ENCODE measurements around the gene CYTH2.

Gene CYTH2, protein sequence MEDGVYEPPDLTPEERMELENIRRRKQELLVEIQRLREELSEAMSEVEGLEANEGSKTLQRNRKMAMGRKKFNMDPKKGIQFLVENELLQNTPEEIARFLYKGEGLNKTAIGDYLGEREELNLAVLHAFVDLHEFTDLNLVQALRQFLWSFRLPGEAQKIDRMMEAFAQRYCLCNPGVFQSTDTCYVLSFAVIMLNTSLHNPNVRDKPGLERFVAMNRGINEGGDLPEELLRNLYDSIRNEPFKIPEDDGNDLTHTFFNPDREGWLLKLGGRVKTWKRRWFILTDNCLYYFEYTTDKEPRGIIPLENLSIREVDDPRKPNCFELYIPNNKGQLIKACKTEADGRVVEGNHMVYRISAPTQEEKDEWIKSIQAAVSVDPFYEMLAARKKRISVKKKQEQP

DNA sequence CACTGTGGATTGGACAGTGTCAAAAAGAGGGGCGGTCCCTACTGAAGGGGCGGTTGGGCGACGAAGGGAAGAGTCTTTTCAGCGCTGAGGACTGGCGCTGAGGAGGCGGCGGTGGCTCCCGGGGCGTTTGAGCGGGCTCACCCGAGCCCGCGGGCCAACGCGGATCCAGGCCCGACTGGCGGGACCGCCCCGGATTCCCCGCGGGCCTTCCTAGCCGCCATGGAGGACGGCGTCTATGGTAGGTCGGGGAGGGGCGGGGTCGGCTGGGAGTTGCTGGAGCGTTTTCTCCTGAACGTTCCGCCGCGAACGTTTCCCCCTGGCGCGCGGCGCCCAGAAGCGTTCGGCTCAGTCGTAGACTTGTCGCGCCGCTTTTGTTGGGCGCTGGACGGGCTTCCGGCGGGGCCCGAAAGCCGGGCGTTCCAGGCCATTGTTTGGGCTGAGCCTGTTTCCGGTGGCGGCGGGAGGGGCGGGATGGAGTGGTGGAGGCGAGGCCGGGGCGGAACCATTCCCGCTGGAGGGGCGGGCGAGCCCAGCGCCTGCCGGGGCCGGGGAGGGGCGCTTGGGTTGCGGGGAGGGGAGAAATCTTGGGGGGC, at the start of gene CYTH2:
TSS of gene CYTH2 (plus strand) at position 81 of the 593 bp plus-strand sequence. CDS start at position 220, 139 bp downstream.
- DNase-seq: peak; percentile 65

DNA sequence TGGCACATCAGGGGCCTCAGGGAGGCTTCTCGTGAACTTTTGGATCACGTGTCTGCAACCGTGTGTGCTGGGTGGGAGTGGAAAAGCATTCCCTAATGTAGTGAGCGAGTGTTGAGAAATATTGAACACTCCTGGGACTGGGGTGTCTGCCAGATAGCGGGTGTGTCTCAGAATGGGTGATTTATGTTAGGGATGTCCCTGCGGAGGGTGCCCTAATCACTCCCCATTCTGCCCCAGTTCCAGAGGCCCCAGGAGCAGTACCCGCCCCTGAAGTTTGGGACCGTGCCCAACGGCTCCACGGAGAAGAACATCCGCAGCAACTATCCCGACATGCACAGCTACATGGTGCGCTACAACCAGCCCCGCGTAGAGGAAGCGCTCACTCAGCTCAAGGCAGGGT, 47.6 kb upstream of the CYTH2 start:
- no peak for DNase-seq

- no peak for DNase-seq
Observed at GRCh38 chr19:48424694-48425219, 44.4 kb upstream of the CYTH2 start.

- DNase-seq: no peak
Observed at GRCh38 chr19:48428670-48429069, 40.5 kb upstream of the CYTH2 start.

GRCh38 chr19:48433337-48433736, 35.8 kb upstream of the CYTH2 start:
- no peak for DNase-seq

DNA sequence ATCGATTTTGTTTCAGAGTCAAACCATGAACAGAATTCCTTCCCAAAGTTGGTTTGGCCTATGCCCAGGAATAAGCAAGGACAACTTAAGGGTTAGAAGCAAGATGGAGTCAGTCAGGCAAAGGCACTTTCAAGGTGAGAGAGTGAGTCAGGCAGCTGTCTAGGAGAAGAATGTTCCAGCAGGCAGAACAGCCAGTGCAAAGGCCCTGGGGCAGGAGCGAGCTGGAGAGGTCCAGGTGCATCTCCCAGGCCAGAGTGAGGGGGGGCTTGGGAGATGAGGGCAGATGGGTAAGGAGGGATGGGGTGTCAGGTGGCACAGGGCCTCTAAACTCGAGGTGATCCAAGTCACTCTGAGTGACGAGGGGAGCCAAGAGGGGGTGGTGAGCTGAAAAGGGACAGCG, 32.6 kb upstream of the CYTH2 start:
- no peak for DNase-seq

- DNase-seq: no peak
Observed at GRCh38 chr19:48441360-48442050, 27.7 kb upstream of the CYTH2 start.

DNA sequence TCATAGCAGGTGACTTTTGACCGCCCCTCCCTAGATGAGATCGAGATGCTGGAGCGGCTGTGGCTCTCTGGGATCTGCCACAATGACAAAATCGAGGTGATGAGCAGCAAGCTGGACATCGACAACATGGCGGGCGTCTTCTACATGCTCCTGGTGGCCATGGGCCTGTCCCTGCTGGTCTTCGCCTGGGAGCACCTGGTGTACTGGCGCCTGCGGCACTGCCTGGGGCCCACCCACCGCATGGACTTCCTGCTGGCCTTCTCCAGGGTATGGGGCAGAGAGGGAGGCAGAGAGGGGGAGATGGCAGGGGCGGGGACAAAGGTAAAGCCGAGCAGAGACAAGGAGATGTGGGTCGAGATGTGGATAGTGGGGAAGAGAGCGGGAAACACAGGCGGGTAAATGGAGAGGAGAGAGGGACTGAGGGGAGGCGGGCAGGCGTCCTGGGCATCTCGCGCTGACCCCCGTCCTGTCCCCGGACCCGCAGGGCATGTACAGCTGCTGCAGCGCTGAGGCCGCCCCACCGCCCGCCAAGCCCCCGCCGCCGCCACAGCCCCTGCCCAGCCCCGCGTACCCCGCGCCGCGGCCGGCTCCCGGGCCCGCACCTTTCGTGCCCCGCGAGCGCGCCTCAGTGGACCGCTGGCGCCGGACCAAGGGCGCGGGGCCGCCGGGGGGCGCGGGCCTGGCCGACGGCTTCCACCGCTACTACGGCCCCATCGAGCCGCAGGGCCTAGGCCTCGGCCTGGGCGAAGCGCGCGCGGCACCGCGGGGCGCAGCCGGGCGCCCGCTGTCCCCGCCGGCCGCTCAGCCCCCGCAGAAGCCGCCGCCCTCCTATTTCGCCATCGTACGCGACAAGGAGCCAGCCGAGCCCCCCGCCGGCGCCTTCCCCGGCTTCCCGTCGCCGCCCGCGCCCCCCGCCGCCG, 26.8 kb upstream of the CYTH2 start:
- no peak for DNase-seq

- DNase-seq: no peak
Observed at GRCh38 chr19:48443256-48443655, 25.9 kb upstream of the CYTH2 start.

DNA sequence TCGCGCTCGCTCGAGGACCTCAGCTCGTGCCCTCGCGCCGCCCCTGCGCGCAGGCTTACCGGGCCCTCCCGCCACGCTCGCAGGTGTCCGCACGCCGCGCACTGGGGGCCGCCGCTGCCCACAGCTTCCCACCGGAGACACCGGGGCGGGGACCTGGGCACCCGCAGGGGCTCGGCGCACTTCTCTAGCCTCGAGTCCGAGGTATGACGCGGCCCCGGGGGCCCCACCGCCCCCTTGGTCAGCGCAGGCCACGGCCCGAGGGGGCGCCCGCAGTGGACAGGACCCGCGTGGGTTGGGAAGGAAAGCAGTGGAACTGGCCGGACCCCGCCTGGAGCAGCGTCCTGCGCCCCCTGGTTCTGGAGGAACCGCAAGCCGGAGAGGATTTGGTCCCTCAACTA, 25.4 kb upstream of the CYTH2 start:
- no peak for DNase-seq

GRCh38 chr19:48444129-48444935, 24.8 kb upstream of the CYTH2 start:
- DNase-seq: no peak

DNA sequence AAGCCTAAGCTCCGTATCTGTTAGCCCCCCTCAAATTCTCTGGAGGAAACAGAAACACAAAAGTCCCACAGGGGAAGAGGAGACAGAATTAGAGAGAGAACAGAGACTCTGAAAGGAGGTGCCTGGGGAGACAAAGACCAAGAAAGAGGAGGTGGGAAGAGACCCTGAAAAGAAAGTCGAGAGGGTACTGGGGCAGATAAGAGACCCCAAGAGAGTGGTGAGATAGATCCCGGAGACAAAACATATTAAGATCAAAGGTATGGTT, 24.3 kb upstream of the CYTH2 start:
- no peak for DNase-seq

DNA sequence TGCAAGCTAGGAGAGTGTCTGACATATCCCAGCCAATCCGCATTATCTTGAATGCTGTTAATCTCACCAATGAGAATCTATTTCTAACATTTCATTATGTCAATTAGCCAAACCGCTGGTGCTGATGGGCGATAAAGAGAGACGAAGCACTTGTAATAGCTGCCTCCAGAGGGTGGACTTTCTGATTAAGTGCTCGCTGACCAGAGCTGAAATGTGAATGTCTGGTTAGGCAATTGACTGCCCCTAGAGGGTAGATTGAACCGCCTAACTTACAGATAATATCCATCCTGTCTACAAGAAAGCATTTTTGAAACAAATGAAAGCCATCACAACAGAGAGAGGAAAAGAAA, 23.9 kb upstream of the CYTH2 start:
- no peak for DNase-seq

DNA sequence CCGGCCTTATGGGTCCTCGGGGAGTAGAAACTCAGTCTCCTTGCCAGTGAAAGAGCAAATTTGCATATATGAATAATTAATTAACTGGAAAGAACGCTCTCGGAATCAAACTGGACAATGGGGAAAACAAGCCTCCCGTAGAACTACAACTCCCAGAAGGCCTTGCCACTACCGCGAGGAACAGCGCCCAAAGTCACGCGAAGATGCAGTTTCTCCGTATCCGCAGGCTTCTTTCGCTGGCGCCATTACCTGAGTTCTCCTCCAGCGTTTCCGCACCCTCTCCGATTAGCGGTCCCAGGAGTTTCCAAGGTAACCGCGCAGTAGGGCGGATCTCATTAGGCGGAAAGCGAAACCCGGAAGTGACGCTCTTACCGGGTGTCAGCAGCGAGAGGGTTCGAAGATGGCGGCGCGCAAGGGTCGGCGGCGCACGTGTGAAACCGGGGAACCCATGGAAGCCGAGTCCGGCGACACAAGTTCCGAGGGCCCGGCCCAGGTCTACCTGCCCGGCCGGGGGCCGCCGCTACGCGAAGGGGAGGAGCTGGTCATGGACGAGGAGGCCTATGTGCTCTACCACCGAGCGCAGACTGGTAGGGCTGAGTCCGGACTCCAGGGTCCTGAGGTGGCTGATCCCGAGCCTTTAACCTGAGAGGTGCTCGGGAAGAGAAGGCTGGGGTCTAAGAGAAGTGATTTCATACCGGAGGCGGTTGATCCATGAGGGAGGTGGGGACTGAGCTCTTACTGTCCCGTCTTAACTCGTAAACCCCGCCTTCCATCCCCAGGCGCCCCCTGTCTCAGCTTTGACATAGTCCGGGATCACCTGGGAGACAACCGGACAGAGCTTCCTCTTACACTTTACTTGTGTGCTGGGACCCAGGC, 23.3 kb upstream of the CYTH2 start, which contains the start of gene GRWD1:
TSS of gene GRWD1 (plus strand) at position 378 of the 876 bp plus-strand sequence. CDS start at position 401, 23 bp downstream.
- DNase-seq: peak; percentile 96

- DNase-seq: no peak
Observed at GRCh38 chr19:48446579-48446978, 22.6 kb upstream of the CYTH2 start.

GRCh38 chr19:48448563-48448962, 20.6 kb upstream of the CYTH2 start:
- DNase-seq: no peak

DNA sequence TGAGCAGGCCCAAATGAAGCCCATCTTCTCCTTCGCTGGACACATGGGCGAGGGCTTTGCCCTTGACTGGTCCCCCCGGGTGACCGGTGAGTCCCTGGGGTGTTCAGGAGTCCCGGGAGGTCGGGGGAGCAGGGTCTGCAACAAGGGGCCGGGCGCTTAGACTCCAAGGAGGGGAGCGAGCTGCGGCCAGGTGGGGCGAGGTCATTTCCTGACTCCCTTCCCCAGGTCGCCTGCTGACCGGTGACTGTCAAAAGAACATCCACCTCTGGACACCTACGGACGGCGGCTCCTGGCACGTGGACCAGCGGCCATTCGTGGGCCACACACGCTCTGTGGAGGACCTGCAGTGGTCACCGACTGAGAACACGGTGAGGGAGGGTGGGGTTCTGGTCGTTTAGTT, 18.7 kb upstream of the CYTH2 start:
- DNase-seq: no peak

DNA sequence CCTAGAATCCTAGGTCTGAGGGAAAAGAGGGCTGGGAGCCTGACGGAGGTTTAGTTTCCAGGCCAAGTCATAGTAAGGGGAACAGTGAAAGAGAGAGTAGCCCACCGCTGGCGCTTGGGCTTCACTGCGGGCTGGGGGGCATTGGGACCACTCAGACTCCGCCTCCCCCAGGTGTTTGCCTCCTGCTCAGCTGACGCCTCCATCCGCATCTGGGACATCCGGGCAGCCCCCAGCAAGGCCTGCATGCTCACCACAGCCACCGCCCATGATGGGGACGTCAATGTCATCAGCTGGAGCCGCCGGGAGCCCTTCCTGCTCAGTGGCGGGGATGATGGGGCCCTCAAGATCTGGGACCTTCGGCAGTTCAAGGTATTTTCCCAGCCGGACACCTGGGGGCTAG, 18.3 kb upstream of the CYTH2 start:
- no peak for DNase-seq

DNA sequence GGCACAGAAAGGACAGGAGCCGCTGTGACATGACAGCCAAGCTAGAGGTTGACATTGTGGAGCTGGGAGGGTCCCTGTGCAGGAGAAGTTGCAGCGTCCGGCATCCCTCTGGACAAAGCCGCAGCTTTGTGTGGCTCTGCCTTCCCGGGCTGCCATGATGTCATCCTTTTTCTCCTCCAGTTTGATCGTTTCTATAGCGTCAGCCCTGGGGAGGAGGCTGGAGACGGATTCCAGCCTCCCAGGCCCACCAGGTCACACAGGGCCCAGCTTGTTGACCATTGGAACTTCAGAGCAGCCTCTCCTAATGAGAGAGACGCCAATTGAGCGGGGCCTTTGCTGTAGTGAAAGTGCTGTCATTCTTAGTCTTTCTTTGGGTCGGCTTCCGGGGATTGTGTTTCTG, 17.5 kb upstream of the CYTH2 start:
- DNase-seq: no peak

GRCh38 chr19:48452289-48453190, 16.6 kb upstream of the CYTH2 start:
- no peak for DNase-seq

Measured in stimulated activated naive CD4-positive, alpha-beta T cell treated with Interleukin-2 at 50 U/mL for 16 hours (primary cell).